PC-3 (cell line): ENCODE data around the gene GATA2. TPM values are rescaled to one million over a fixed set of nuclear protein-coding genes. Genes with fewer than 3 reads are reported as not detected.

ENCODE experiments used
- ATAC-seq: fragments of 200-7000 bp; cut with Tn5 transposase; 2 replicates; pipeline ENCODE4 v1.9.1; 2020; ENCODE audit warnings: mild to moderate bottlenecking, moderate library complexity
- BruUV-seq: library from RNA; stranded (reverse); fragments of 400-500 nt; replicated peaks from 2 replicates; lab custom pipeline; 2021; lab: Mats Ljungman, UMichigan
- CTCF ChIA-PET: fragments of 300-600 bp; sonication (Branson Sonifier 250); formaldehyde crosslinking; loops from one replicate; lab custom pipeline; 2022; ENCODE audit warnings: antibody characterized with exemption; lab: Charles Lee
- POLR2A ChIA-PET: fragments of 300-600 bp; sonication (Branson Sonifier 250); formaldehyde crosslinking; loops from one replicate; lab custom pipeline; 2022; ENCODE audit warnings: antibody characterized with exemption; ENCODE audit not compliant: unreplicated experiment; lab: Charles Lee
- DNase-seq: peaks from one replicate; pipeline ENCODE4 v3.0.0-alpha.2; 2015
- H2AFZ ChIP-seq: fragments of 300-600 bp; sonication (generic); 2 replicates; pipeline ENCODE4 v1.6.0; 2016; ENCODE audit warnings: antibody characterized with exemption, low read length
- H3F3A ChIP-seq: fragments of 300-600 bp; sonication (generic); one replicate; pipeline ENCODE4 v1.6.0; 2017; ENCODE audit warnings: antibody characterized with exemption, low read length, control low read depth, mild to moderate bottlenecking; ENCODE audit not compliant: unreplicated experiment
- H3K27ac ChIP-seq: fragments of 300-600 bp; sonication (generic); 2 replicates; pipeline ENCODE4 v1.5.1; 2016; ENCODE audit warnings: mild to moderate bottlenecking, low read length
- H3K27me3 ChIP-seq: fragments of 300-600 bp; sonication (generic); 2 replicates; pipeline ENCODE4 v1.6.1; 2016; ENCODE audit warnings: low read length, mixed read lengths
- H3K36me3 ChIP-seq: fragments of 300-600 bp; sonication (generic); 2 replicates; pipeline ENCODE4 v1.6.1; 2016; ENCODE audit warnings: low read depth, mixed run types, low read length, mixed read lengths
- H3K4me1 ChIP-seq: fragments of 300-600 bp; sonication (generic); 2 replicates; pipeline ENCODE4 v1.5.1; 2016; ENCODE audit warnings: low read length; ENCODE audit not compliant: insufficient read depth
- H3K4me2 ChIP-seq: fragments of 300-600 bp; sonication (generic); 2 replicates; pipeline ENCODE4 v1.6.0; 2016; ENCODE audit warnings: low read length
- H3K4me3 ChIP-seq: fragments of 300-600 bp; sonication (generic); 2 replicates; pipeline ENCODE4 v1.5.1; 2016; ENCODE audit warnings: mild to moderate bottlenecking, low read length, mixed read lengths
- H3K79me2 ChIP-seq: fragments of 300-600 bp; sonication (generic); 2 replicates; pipeline ENCODE4 v1.6.1; 2017; ENCODE audit warnings: low read length, mixed read lengths
- H3K9ac ChIP-seq: fragments of 300-600 bp; sonication (generic); 2 replicates; pipeline ENCODE4 v1.6.0; 2016; ENCODE audit warnings: mild to moderate bottlenecking, low read length
- H3K9me2 ChIP-seq: fragments of 300-600 bp; sonication (generic); replicated peaks from 2 replicates; pipeline ENCODE4 v1.6.1; 2016; ENCODE audit warnings: mixed run types, low read length, mixed read lengths
- H3K9me3 ChIP-seq: fragments of 300-600 bp; sonication (generic); 2 replicates; pipeline ENCODE4 v1.6.1; 2016; ENCODE audit warnings: low read length, mixed read lengths
- H4K20me1 ChIP-seq: fragments of 300-600 bp; sonication (generic); 2 replicates; pipeline ENCODE4 v1.6.1; 2016; ENCODE audit warnings: low read length, mixed read lengths
- CTCF ChIP-seq: fragments of 300-600 bp; sonication (generic); conservative IDR thresholded peaks from 2 replicates; pipeline ENCODE4 v1.5.1; 2017; ENCODE audit warnings: antibody characterized with exemption, low read depth, mild to moderate bottlenecking, low read length
- EZH2 ChIP-seq: fragments of 300-600 bp; sonication (generic); IDR thresholded peaks from one replicate; pipeline ENCODE4 v1.6.1; 2017; ENCODE audit warnings: antibody characterized with exemption, mild to moderate bottlenecking, low read length; ENCODE audit not compliant: unreplicated experiment
- EZH2phosphoT487 ChIP-seq: fragments of 300-600 bp; sonication (generic); IDR thresholded peaks from 2 replicates; pipeline ENCODE4 v1.6.1; 2018; ENCODE audit warnings: mild to moderate bottlenecking, antibody characterized with exemption, low read length, borderline replicate concordance
- intact Hi-C: fragments of 100-400 bp; cut with micrococcal nuclease; formaldehyde crosslinking; loops from 2 replicates; pipeline ENCODE4 v1.9.0; 2023
- total RNA-seq: library from RNA; depleted of rRNA; stranded (reverse); fragments of >200 nt; gene quantifications from 2 replicates; pipeline ENCODE4 v1.2.3, GENCODE V29; 2014

GATA2 gene
- total RNA-seq, 1 experiment from 2014 or later = 32.4 TPM

GRCh38 chr3:128478576-128479506 lies 14.2 kb downstream of the GATA2 start:
- Histone ChIP-seq H3K27ac (no peak overlapping the region), H3K79me2 (peaks cover 11% of the 10 kb centered on the region), H3K9ac (no peak overlapping the region), H3K9me2 (no peaks in the 10 kb centered on the region), H3K36me3 (peaks cover 15% of the 10 kb centered on the region; the same call in 1 of the 2 replicates), H3K9me3 (no peaks in the 10 kb centered on the region), H4K20me1 (no peaks in the 10 kb centered on the region), H3K27me3 (no peaks in the 10 kb centered on the region), H2AFZ (no peak overlapping the region), H3K4me2 (no peak overlapping the region), H3F3A (peaks cover 6% of the 10 kb centered on the region), H3K4me3 (no peak overlapping the region), H3K4me1 (peaks cover 18% of the 10 kb centered on the region)
- no peak for TF ChIP-seq EZH2phosphoT487
- no peak for TF ChIP-seq CTCF
- no peak for TF ChIP-seq EZH2
- no peak for DNase-seq
- ChIA-PET POLR2A (no interaction called here), CTCF (no interaction called here)
- no peak for ATAC-seq
- intact Hi-C loops = no loop called here
- BruUV-seq = no TSS peak

GRCh38 chr3:128476659-128477058 lies 16.3 kb downstream of the GATA2 start:
- intact Hi-C loops = no loop called here
- CTCF ChIA-PET = no interaction called here
- POLR2A ChIA-PET = no interaction called here
- H3F3A ChIP-seq = no peaks in the 10 kb centered on the region
- TF ChIP-seq EZH2 = no peak
- TF ChIP-seq CTCF = no peak
- TF ChIP-seq EZH2phosphoT487 = no peak
- no peak overlapping the region for H3K4me3 ChIP-seq
- H3K9ac ChIP-seq = no peak overlapping the region
- H3K36me3 ChIP-seq = peaks cover 15% of the 10 kb centered on the region; the same call in 1 of the 2 replicates
- no peak for DNase-seq
- H3K9me2 ChIP-seq = no peaks in the 10 kb centered on the region
- H3K4me1 ChIP-seq = no peaks in the 10 kb centered on the region
- no peak overlapping the region for H2AFZ ChIP-seq
- H3K4me2 ChIP-seq = no peak overlapping the region
- no peaks in the 10 kb centered on the region for H4K20me1 ChIP-seq
- H3K27ac ChIP-seq = no peak overlapping the region
- no TSS peak for BruUV-seq
- no peaks in the 10 kb centered on the region for H3K79me2 ChIP-seq
- no peaks in the 10 kb centered on the region for H3K9me3 ChIP-seq
- H3K27me3 ChIP-seq = no peaks in the 10 kb centered on the region
- no peak for ATAC-seq

- H2AFZ ChIP-seq = no peak overlapping the region
- H3F3A ChIP-seq = no peaks in the 10 kb centered on the region
- H3K4me1 ChIP-seq = no peaks in the 10 kb centered on the region
- ChIA-PET POLR2A (no interaction called here), CTCF (no interaction called here)
- BruUV-seq = no TSS peak
- TF ChIP-seq EZH2phosphoT487 (no peak), CTCF (no peak), EZH2 (no peak)
- no peaks in the 10 kb centered on the region for H3K79me2 ChIP-seq
- ATAC-seq (no peak), DNase-seq (no peak)
- no peak overlapping the region for H3K4me2 ChIP-seq
- no peak overlapping the region for H3K4me3 ChIP-seq
- H3K27me3 ChIP-seq = no peaks in the 10 kb centered on the region
- intact Hi-C loops = no loop called here
- no peak overlapping the region for H3K27ac ChIP-seq
- H3K9me3 ChIP-seq = no peaks in the 10 kb centered on the region
- H3K9ac ChIP-seq = no peak overlapping the region
- H3K9me2 ChIP-seq = no peaks in the 10 kb centered on the region
- H4K20me1 ChIP-seq = no peaks in the 10 kb centered on the region
- H3K36me3 ChIP-seq = peaks cover 9% of the 10 kb centered on the region; the same call in 1 of the 2 replicates
Observed at GRCh38 chr3:128475355-128475754, 17.6 kb downstream of the GATA2 start.
